ENCODE results near the gene LGI1.

GRCh38 chr10:93799155-93799708, 41.5 kb downstream of the LGI1 start:
- TF ChIP-seq POLR2A (IDR thresholded peaks at IDR 0.05; ENCODE audit: low read length), result no peak
- TF ChIP-seq GATA1 (IDR thresholded peaks at IDR 0.05; ENCODE audit: low read depth, low read length), result no peak

Measured in erythroblast (primary cell).